ENCODE results near the gene PSMC5.
"Not testable (repeated sequence)": the region's sequence is repeated elsewhere in the genome, so short reads cannot be mapped to it uniquely, and the experiment has no call there.

Gene PSMC5

GRCh38 chr17:63827002-63827800 lies at the start of gene PSMC5, which contains the start of gene FTSJ3:
PSMC5 (plus strand) TSS chr17:63827431; CDS start chr17:63827491, 60 bp downstream.
FTSJ3 (minus strand) TSS chr17:63827663; CDS start chr17:63826902, 761 bp downstream.
- DNase-seq (ENCODE audit: low spot score), result peak; percentile 98

DNA sequence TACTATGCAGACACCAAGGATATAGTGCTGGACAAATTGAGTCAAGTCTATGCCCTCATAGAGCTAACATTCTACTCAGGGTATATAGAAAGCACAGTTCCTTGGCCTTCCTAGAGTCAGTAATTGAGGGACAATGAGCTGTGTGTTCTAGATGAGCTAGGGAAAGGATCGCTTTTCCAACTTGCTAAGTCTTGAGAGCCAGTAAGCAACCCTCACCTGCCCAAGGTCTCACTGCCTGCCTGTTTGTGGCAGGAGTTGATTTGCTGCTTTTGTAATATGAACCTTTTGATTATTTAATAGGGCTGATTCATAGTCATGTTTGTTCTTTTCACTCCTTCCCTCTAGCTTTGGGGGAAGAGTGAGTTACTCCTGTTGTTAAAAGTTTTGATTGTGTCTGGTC lies 46.7 kb upstream of the PSMC5 start:
- DNase-seq (ENCODE audit: low spot score), result no peak

- no peak for DNase-seq (ENCODE audit: low spot score)
Measured at GRCh38 chr17:63780928-63781327, 46.3 kb upstream of the PSMC5 start.

- no peak for DNase-seq (ENCODE audit: low spot score)
Measured at GRCh38 chr17:63783522-63783921, 43.7 kb upstream of the PSMC5 start.

DNA sequence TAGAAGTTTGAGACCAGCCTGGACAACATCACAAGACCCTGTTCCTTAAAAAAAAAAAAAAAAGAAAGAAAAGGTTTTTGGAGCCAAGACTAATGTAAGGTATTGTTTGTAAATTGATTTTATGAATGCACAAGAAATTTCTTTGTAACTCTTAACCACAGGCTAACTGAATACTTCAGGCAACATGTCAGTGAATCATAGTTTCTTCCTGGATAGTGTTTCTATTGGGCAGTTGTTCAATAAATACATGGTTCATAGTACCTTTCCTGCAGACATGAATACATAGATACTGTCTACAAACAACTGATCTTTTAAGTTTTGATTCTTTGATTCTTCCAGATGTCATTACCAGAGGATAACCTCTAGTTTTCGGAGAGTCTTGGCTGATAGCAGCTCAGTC lies 41.7 kb upstream of the PSMC5 start:
- no peak for DNase-seq (ENCODE audit: low spot score)

DNA sequence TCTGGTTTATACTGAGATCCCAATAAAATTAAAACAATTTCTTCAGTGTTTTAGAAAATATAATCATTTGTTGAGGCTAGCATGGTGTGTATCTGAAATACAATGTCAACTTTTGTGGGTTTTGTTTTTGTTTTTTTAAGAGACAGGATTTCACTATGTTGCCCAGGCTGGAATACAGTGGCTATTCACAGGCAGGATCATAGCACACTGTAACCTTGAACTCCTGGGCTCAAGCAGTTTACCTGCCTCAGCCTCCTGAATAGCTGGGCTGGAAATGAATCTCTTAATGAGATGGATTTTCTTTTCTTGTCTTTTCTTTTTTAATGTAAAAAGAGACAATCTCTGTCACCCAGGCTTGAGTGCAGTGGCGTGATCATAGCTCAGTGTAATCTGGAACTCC lies 41.1 kb upstream of the PSMC5 start:
- DNase-seq (ENCODE audit: low spot score), result no peak

GRCh38 chr17:63786971-63787711 lies 40.1 kb upstream of the PSMC5 start:
- no peak for DNase-seq (ENCODE audit: low spot score)

DNA sequence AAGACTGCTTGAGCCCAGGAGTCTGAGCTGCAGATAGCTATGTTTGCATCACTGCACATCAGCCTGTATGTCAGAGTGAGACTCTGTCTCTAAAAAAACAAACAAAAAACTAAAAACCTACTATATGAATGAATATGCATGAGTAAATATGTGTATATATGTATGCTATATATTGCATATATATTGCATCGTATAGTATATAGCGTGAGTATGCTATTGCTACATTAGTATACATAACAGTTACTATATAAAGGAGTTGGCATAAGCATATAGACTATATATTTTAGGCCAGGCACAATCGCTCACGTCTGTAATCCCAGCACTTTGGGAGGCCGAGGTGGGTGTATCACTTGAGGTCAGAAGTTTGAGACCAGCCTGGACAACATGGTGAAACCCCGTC lies 37.2 kb upstream of the PSMC5 start:
- no peak for DNase-seq (ENCODE audit: low spot score)

DNA sequence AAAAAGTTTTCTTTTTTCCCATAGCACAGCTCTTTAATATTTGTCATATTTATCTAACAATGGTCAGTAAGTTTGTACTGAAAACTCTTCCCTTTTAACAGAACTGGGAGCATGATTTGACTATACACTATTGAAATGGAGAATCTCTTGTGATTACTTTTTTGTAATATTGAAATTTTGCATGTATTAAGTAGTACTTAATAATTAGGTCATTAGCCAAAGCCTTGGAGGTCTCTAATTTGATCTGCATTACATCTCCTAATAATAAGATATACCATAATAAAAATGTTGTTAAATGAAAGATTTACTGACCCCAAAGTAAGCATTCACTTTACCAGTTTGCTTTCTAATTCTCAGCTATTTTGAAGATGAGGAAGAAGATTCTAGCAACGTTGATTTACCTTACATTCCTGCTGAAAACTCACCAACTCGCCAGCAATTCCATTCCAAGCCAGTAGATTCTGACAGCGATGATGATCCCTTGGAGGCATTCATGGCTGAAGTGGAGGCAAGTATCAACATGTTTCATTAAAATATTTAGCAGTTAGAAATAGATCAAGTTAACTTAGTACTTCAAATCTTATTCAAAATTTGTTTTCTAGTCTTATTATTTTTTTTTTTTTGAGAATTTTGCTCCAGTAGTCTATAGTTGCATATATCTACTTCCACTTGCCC lies 35.0 kb upstream of the PSMC5 start:
- DNase-seq (ENCODE audit: low spot score), result no peak

- not testable (repeated sequence) for DNase-seq (ENCODE audit: low spot score)
Measured at GRCh38 chr17:63796375-63796774, 30.9 kb upstream of the PSMC5 start.

DNA sequence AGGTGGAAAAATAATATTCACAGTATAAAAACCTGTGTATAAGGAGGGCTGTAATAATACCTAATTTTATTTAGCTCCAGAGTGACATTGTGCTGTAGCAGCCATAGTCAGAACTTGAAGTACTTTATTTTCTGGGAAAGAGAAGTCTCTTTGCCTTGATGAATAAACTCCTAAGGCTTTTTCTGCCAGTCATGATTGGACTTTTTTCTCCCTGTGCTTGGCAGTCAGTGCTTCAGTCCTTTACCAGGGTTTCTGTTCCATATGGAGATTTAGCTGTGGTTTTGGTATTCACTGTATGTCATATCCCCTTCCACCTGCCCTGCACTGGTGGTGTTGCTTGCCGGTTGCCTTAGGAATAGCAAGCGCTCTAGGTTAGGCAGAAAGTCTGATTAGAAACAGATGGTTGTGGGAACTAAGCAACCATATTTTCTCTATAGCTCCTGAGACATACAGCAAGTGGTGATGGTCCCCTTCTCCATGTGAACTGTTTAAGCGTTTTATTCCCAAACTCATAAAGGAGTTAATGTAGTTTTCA lies 28.6 kb upstream of the PSMC5 start:
- DNase-seq (ENCODE audit: low spot score), result no peak

- no peak for DNase-seq (ENCODE audit: low spot score)
Measured at GRCh38 chr17:63800783-63801182, 26.4 kb upstream of the PSMC5 start.

GRCh38 chr17:63804328-63804727 lies 22.9 kb upstream of the PSMC5 start:
- DNase-seq (ENCODE audit: low spot score), result no peak

DNA sequence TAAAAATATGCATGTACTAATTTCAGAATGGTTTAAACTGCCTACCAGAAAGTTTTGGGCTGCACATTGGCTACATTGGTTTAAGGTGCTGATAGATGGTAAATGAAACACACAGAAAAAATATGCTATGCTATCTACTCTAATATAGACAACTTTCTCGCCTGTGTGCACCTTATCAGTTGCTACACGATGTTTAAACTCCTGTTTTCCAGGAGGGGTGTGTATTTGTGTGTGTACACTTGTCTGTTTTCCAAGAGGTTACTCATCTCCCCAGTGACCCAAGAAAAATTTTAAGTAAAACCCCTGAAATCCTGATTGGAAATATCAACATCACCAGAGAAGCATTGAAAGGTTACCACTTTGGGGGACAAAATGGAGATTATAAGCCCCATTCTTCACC lies 21.6 kb upstream of the PSMC5 start:
- no peak for DNase-seq (ENCODE audit: low spot score)

DNA sequence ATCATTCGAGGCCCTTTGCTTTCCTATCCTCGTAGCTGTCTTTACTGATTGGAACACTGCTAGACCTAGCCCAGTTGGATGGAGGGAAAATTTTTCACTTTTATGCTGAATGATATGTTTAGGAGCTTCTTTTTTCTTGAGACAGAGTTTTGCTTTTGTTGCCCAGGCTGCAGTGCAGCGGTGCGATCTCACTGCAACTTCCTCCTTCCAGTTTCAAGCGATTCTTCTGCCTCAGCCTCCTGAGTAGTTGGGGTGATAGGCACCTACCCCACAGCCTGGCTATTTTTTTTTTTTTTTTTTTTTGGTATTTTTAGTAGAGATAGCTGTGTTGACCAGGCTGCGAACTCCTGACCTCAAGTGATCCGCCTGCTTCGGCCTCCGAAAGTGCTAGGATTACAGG lies 17.3 kb upstream of the PSMC5 start:
- DNase-seq (ENCODE audit: low spot score), result no peak

GRCh38 chr17:63816123-63816522 lies 11.1 kb upstream of the PSMC5 start:
- DNase-seq (ENCODE audit: low spot score), result no peak

DNA sequence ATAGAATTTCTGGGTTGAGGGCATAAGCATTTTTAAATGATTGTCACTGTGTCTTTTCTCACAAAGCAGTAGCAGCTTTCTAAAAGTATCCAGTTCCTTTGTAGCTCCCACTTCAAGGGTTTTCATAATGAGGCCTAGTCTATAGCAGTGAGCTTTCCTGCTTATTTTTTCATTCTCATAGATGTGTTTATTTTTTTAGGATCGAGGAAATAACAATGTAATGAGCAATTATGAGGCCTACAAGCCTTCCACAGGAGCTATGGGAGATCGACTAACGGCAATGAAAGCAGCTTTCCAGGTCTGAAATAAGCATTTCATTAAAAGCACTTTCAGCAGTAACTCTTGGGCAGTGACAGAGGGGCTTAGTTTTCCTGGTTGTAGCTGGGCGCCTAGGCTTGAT lies 10.6 kb upstream of the PSMC5 start:
- no peak for DNase-seq (ENCODE audit: low spot score)

DNA sequence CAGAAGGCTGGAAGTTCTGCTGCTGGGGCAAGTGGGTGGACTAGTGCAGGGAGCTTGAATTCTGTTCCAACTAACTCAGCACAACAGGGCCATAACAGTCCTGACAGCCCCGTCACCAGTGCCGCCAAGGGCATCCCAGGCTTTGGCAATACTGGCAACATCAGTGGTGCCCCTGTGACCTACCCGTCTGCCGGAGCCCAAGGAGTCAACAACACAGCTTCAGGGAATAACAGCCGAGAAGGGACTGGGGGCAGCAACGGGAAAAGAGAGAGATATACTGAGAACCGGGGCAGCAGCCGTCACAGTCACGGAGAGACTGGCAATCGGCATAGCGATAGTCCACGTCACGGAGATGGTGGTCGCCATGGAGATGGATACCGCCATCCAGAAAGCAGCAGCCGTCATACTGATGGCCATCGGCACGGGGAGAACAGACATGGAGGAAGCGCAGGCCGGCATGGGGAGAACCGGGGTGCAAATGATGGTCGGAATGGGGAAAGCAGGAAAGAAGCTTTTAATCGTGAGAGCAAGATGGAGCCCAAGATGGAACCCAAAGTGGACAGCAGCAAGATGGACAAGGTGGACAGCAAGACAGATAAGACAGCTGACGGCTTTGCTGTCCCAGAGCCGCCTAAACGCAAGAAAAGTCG lies 9.4 kb upstream of the PSMC5 start:
- no peak for DNase-seq (ENCODE audit: low spot score)

GRCh38 chr17:63819131-63819530 lies 8.1 kb upstream of the PSMC5 start:
- no peak for DNase-seq (ENCODE audit: low spot score)

GRCh38 chr17:63819585-63820537 lies 7.4 kb upstream of the PSMC5 start:
- no peak for DNase-seq (ENCODE audit: low spot score)
